Measurements from ENCODE around the gene SLC34A1. TPM values are rescaled to one million over a fixed set of nuclear protein-coding genes. Genes with fewer than 3 reads are reported as not detected.

SLC34A1 gene
- total RNA-seq, 1 experiment from 2014 or later = 0.19 TPM

GRCh38 chr5:177403792-177404640 lies 19.8 kb downstream of the SLC34A1 start:
- DNase-seq = peak; percentile 92
- CTCF ChIA-PET = interaction anchor here (0.9 to 5.2 kb wide), 20 partner anchors 12 to 102 kb away, joined by 3 to 94 read pairs (median 12); partner anchors contain the start of genes GRK6, LMAN2 and PRR7
- H3K9me3 Mint-ChIP-seq (ENCODE audit: low read depth, unreplicated experiment) = no peaks in the 10 kb centered on the region
- TF ChIP-seq CTCF (IDR thresholded peaks at IDR 0.05; ENCODE audit: unreplicated experiment) = peak; percentile 90
- intact Hi-C loops (cut with micrococcal nuclease; ENCODE audit: unreplicated experiment) = loop anchor here (2.0 kb wide), 2 partner anchors 51 to 97 kb away; no protein-coding TSS in a partner anchor
- peaks cover 9% of the 10 kb centered on the region for H3K4me1 Mint-ChIP-seq (ENCODE audit: low read depth, unreplicated experiment)
- H3K27me3 Mint-ChIP-seq (ENCODE audit: unreplicated experiment) = no peaks in the 10 kb centered on the region
- peak overlapping the region; percentile 77 for H3K4me3 Mint-ChIP-seq (ENCODE audit: low read depth, unreplicated experiment)
- peaks cover 35% of the 10 kb centered on the region for H3K36me3 Mint-ChIP-seq (ENCODE audit: insufficient read depth, unreplicated experiment)
- H3K27ac Mint-ChIP-seq (ENCODE audit: unreplicated experiment) = peak overlapping the region; percentile 67
- no TSS peak for BruUV-seq (replicated peaks)

- TF ChIP-seq CTCF (IDR thresholded peaks at IDR 0.05; ENCODE audit: unreplicated experiment) = no peak
- CTCF ChIA-PET = interaction anchor here (0.9 to 5.2 kb wide), 16 partner anchors 12 to 96 kb away, joined by 3 to 94 read pairs (median 11); partner anchors contain the start of genes GRK6, LMAN2 and PRR7
- Mint-ChIP-seq H3K27ac (ENCODE audit: unreplicated experiment) (peak overlapping the region; percentile 60), H3K4me1 (ENCODE audit: low read depth, unreplicated experiment) (peaks cover 9% of the 10 kb centered on the region), H3K27me3 (ENCODE audit: unreplicated experiment) (no peaks in the 10 kb centered on the region), H3K9me3 (ENCODE audit: low read depth, unreplicated experiment) (no peaks in the 10 kb centered on the region), H3K36me3 (ENCODE audit: insufficient read depth, unreplicated experiment) (peaks cover 35% of the 10 kb centered on the region), H3K4me3 (ENCODE audit: low read depth, unreplicated experiment) (peak overlapping the region; percentile 77)
- no peak for DNase-seq
- no TSS peak for BruUV-seq (replicated peaks)
- intact Hi-C loops (cut with micrococcal nuclease; ENCODE audit: unreplicated experiment) = loop anchor here (2.0 kb wide), 1 partner anchor 96 kb away; no protein-coding TSS in a partner anchor
Measured at GRCh38 chr5:177404641-177405179, 20.5 kb downstream of the SLC34A1 start.

GRCh38 chr5:177405312-177405711 lies 21.1 kb downstream of the SLC34A1 start:
- TF ChIP-seq CTCF (IDR thresholded peaks at IDR 0.05; ENCODE audit: unreplicated experiment) = no peak
- H3K9me3 Mint-ChIP-seq (ENCODE audit: low read depth, unreplicated experiment) = no peaks in the 10 kb centered on the region
- no TSS peak for BruUV-seq (replicated peaks)
- CTCF ChIA-PET = interaction anchor here (2.3 to 5.2 kb wide), 4 partner anchors 14 to 51 kb away, joined by 7 to 94 read pairs (median 68); partner anchors contain the start of gene PRR7
- peaks cover 35% of the 10 kb centered on the region for H3K36me3 Mint-ChIP-seq (ENCODE audit: insufficient read depth, unreplicated experiment)
- intact Hi-C loops (cut with micrococcal nuclease; ENCODE audit: unreplicated experiment) = loop anchor here (2.0 kb wide), 1 partner anchor 95 kb away; no protein-coding TSS in a partner anchor
- DNase-seq = no peak
- no peaks in the 10 kb centered on the region for H3K27me3 Mint-ChIP-seq (ENCODE audit: unreplicated experiment)
- H3K27ac Mint-ChIP-seq (ENCODE audit: unreplicated experiment) = peak overlapping the region; percentile 60
- peaks cover 9% of the 10 kb centered on the region for H3K4me1 Mint-ChIP-seq (ENCODE audit: low read depth, unreplicated experiment)
- peak overlapping the region; percentile 77 for H3K4me3 Mint-ChIP-seq (ENCODE audit: low read depth, unreplicated experiment)

- TF ChIP-seq CTCF (IDR thresholded peaks at IDR 0.05; ENCODE audit: unreplicated experiment) = no peak
- no peak overlapping the region for H3K27ac Mint-ChIP-seq (ENCODE audit: unreplicated experiment)
- no peaks in the 10 kb centered on the region for H3K9me3 Mint-ChIP-seq (ENCODE audit: low read depth, unreplicated experiment)
- no peak overlapping the region for H3K4me3 Mint-ChIP-seq (ENCODE audit: low read depth, unreplicated experiment)
- no TSS peak for BruUV-seq (replicated peaks)
- peaks cover 35% of the 10 kb centered on the region for H3K36me3 Mint-ChIP-seq (ENCODE audit: insufficient read depth, unreplicated experiment)
- DNase-seq = no peak
- H3K27me3 Mint-ChIP-seq (ENCODE audit: unreplicated experiment) = no peaks in the 10 kb centered on the region
- CTCF ChIA-PET = interaction anchor here (4.1 to 5.2 kb wide), 2 partner anchors 15 to 41 kb away, joined by 57 to 94 read pairs; partner anchors contain the start of gene PRR7
- H3K4me1 Mint-ChIP-seq (ENCODE audit: low read depth, unreplicated experiment) = peaks cover 9% of the 10 kb centered on the region
- intact Hi-C loops (cut with micrococcal nuclease; ENCODE audit: unreplicated experiment) = loop anchor here (2.0 kb wide), 1 partner anchor 95 kb away; no protein-coding TSS in a partner anchor
Measured at GRCh38 chr5:177405805-177406204, 21.6 kb downstream of the SLC34A1 start.

Measured in Calu3 (cell line).